ENCODE data around the gene MFAP2. TPM values are rescaled to one million over a fixed set of nuclear protein-coding genes. Genes with fewer than 3 reads are reported as not detected.
"Not testable (repeated sequence)": the region's sequence is repeated elsewhere in the genome, so short reads cannot be mapped to it uniquely, and the experiment has no call there.

Gene MFAP2
- total RNA-seq, 1 donor from 2014 or later: 17.3 TPM

DNA sequence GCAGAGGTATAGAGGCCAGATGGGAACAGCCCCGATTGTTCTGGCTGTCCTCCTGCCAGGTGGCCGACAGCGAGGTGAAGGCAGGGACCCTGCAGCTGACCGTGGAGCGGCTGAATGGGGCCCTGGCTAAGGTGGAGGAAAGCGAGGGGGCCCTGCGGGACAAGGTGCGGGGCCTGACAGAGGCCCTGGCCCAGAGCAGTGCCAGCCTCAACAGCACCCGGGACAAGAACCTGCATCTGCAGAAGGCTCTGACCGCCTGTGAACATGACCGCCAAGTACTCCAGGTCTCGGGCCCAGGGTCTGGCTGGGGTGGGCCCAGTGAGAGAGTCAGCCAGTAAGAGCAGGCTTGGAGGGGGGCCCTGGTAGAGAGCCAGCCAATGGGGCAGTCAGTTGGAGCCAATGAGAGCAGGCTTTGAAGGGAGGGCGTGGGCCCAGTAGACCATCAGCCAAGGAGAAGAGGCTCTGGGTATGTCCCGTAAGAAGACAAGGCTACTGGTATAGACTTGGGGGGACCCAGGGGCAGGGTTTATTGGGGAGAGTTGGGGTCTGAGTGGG, 11.3 kb downstream of the MFAP2 start:
- DNase-seq (ENCODE audit: low spot score): no peak
- intact Hi-C loops (cut with DNase I): no loop called here
- ATAC-seq: no peak

DNA sequence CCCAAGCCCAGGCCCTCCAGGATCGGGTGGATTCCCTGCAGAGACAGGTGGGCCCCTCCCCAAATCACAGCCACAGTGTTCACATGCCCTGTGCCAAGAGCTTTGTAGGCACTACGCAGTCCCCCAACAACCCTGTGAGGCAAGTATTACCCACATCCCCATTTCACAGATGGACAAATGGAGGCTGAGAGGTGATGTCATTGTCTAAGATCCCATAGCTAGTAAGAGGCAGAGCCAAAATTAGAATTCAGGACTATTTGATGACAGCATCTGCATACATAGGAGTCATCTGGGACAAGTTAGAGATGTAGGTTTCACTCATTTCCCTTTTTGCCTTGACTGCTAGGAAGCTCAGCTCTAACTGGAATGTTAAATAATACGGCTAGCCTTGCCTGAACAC, 12.0 kb downstream of the MFAP2 start:
- DNase-seq (ENCODE audit: low spot score) (no peak), ATAC-seq (no peak)
- intact Hi-C loops (cut with DNase I): no loop called here

DNA sequence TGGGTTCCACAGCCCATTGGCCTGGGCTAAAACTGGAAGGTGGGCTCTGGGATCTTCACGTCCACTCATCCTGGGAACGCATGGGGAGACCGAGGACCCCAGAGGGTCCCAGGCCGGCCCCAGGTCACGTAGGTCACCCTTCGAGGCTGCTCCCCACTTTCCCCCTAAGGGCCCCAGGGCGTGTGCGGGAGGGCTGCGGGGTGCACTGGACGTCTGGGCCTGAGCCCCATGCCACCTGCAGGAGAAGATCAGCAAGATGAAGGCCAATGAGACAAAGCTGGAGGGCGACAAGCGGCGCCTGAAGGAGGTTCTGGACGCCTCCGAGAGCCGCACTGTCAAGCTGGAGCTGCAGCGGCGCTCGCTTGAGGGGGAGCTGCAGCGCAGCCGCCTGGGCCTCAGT, 12.5 kb downstream of the MFAP2 start:
- DNase-seq (ENCODE audit: low spot score) (no peak), ATAC-seq (no peak)
- intact Hi-C loops (cut with DNase I): no loop called here

GRCh38 chr1:16967095-16967575, 13.3 kb downstream of the MFAP2 start:
- intact Hi-C loops (cut with DNase I): no loop called here
- DNase-seq (ENCODE audit: low spot score): no peak
- no peak for ATAC-seq

GRCh38 chr1:16966282-16966681, 14.1 kb downstream of the MFAP2 start:
- intact Hi-C loops (cut with DNase I): no loop called here
- DNase-seq (ENCODE audit: low spot score) (no peak), ATAC-seq (no peak)

DNA sequence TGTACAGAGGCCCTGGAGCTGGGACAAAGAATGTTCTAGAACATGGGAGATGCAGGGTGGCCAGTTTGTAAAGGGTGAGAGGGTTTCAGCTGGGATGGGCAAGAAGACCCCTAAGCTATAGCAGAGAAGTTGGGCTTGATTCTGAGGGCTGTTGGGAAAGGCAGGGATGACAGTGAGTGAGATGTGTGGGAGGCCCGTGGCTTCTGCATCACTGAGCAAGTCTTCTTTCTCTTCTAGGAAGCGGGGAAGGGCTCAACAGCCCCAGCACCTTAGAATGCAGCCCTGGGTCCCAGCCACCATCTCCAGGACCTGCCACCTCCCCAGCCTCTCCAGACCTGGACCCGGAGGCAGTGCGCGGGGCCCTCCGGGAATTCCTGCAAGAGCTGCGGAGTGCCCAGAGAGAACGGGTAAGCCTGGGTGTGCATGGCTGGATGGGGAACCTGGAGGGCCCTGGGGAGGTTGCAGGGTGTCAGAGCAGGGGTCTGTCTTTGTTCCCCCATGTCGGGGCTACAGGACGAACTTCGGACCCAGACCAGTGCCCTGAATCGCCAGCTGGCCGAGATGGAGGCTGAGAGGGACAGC, 14.8 kb downstream of the MFAP2 start:
- ATAC-seq (no peak), DNase-seq (ENCODE audit: low spot score) (no peak)
- intact Hi-C loops (cut with DNase I): no loop called here

DNA sequence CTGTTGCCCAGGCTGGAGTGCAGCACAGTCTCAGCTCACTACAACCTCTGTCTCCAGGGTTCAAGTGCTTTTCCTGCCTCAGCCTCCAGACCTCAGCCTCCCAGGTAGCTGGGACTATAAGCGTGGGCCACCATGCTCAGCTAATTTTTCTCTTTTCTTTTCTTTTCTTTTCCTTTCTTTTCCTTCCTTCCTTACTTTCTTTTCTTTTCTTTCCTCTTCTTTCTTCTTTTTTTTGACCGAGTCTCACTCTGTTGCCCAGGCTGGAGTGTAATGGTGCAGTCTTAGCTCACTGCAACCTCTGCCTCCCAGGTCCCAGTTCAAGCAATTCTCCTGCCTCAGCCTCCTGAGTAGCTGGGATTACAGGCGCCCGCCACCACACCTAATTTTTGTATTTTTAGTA, 16.3 kb downstream of the MFAP2 start:
- DNase-seq (ENCODE audit: low spot score); intact Hi-C loops (cut with DNase I); ATAC-seq: not testable (repeated sequence)

GRCh38 chr1:16961297-16962133, 18.9 kb downstream of the MFAP2 start:
- ATAC-seq (no peak), DNase-seq (ENCODE audit: low spot score) (no peak)
- intact Hi-C loops (cut with DNase I): no loop called here

GRCh38 chr1:16960560-16961296, 19.7 kb downstream of the MFAP2 start:
- ATAC-seq: peak; percentile 77
- intact Hi-C loops (cut with DNase I): no loop called here

DNA sequence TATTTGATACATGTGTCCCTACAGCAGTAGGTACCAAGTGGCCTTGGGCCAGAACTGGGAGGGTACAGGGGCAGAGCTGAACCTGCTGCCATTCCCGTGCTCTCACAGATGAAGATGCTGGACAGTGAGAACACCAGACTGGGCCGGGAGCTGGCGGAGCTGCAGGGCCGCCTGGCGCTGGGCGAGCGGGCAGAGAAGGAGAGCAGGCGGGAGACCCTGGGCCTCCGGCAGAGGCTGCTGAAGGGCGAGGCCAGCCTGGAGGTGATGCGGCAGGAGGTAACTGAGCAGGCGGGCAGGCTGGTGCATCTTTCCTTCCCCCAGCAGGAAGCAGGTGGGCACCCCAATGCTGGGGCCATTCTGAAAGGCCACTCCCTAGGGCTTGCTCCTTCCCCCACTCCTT, 21.9 kb downstream of the MFAP2 start:
- ATAC-seq (no peak), DNase-seq (ENCODE audit: low spot score) (no peak)
- intact Hi-C loops (cut with DNase I): no loop called here

More at GRCh38 chr1:16960560-16961296, 19.7 kb downstream of the MFAP2 start:
- peak; percentile 91 for DNase-seq (ENCODE audit: low spot score)

GRCh38 chr1:16957731-16958130, 22.7 kb downstream of the MFAP2 start:
- DNase-seq (ENCODE audit: low spot score) (no peak), ATAC-seq (no peak)
- intact Hi-C loops (cut with DNase I): no loop called here

GRCh38 chr1:16956775-16957174, 23.6 kb downstream of the MFAP2 start:
- intact Hi-C loops (cut with DNase I): no loop called here
- DNase-seq (ENCODE audit: low spot score) (no peak), ATAC-seq (no peak)

DNA sequence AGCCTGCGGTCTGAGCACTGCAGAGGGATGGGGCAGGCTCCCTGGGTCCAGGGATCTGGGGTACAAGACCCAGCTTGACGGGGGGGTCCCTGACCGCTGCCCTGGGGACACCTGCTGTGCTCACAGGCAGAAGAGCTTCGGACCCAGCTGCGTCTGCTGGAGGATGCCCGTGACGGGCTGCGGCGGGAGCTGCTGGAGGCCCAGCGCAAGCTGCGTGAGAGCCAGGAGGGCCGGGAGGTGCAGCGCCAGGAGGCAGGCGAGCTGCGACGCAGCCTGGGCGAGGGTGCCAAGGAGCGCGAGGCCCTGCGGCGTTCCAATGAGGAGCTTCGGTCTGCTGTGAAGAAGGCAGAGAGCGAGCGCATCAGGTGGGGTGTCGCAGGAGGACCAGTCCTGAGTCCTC, 25.2 kb downstream of the MFAP2 start:
- intact Hi-C loops (cut with DNase I): no loop called here
- no peak for DNase-seq (ENCODE audit: low spot score)
- no peak for ATAC-seq

GRCh38 chr1:16954579-16954978, 25.8 kb downstream of the MFAP2 start:
- ATAC-seq: no peak
- DNase-seq (ENCODE audit: low spot score): no peak
- intact Hi-C loops (cut with DNase I): loop anchor here (5.0 kb wide), 1 partner anchor 93 kb away; no protein-coding TSS in a partner anchor

GRCh38 chr1:16952376-16952775, 28.0 kb downstream of the MFAP2 start:
- not testable (repeated sequence) for ATAC-seq; DNase-seq (ENCODE audit: low spot score)
- intact Hi-C loops (cut with DNase I): loop anchor here (5.0 kb wide), 1 partner anchor 95 kb away; no protein-coding TSS in a partner anchor

- DNase-seq (ENCODE audit: low spot score); ATAC-seq; intact Hi-C loops (cut with DNase I): not testable (repeated sequence)
These were observed 31.4 kb downstream of the MFAP2 start for GRCh38 chr1:16949026-16949425.

GRCh38 chr1:16948282-16948891, 32.0 kb downstream of the MFAP2 start:
- ATAC-seq; intact Hi-C loops (cut with DNase I); DNase-seq (ENCODE audit: low spot score): not testable (repeated sequence)

DNA sequence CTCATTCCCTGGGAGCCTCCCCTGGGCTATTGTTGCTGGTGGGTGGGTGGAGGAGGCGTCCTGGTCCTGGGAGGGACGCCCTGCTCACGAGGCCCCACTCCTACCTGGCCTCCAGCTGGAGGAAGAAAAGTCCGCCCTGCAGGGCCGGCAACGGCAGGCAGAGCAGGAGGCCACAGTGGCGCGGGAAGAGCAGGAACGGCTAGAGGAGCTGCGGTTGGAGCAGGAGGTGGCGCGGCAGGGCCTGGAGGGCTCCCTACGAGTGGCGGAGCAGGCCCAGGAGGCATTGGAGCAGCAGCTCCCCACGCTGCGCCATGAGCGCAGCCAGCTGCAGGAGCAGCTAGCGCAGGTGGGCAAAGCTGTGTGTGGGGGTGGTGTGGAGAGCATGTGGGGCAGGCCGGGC, 33.8 kb downstream of the MFAP2 start:
- DNase-seq (ENCODE audit: low spot score) (no peak), ATAC-seq (no peak)
- intact Hi-C loops (cut with DNase I): no loop called here

- intact Hi-C loops (cut with DNase I); ATAC-seq: not testable (repeated sequence)
These were observed 34.2 kb downstream of the MFAP2 start for GRCh38 chr1:16946185-16946584.

More at GRCh38 chr1:16946185-16946584, 34.2 kb downstream of the MFAP2 start:
- not testable (repeated sequence) for DNase-seq (ENCODE audit: low spot score)

Measured in sciatic nerve (tissue), 2 donors.